Caco-2 (cell line): ENCODE results near the gene HEXB. TPM values are rescaled to one million over a fixed set of nuclear protein-coding genes. Genes with fewer than 3 reads are reported as not detected.

ENCODE experiments used
- BruUV-seq: library from RNA; stranded (reverse); fragments of 400-500 nt; replicated peaks from 2 replicates; lab custom pipeline; 2021; lab: Mats Ljungman, UMichigan
- CTCF ChIA-PET: fragments of 300-600 bp; sonication (Branson Sonifier 250); formaldehyde crosslinking; loops from one replicate; lab custom pipeline; 2022; ENCODE audit warnings: antibody characterized with exemption; lab: Charles Lee
- POLR2A ChIA-PET: fragments of 300-600 bp; sonication (Branson Sonifier 250); formaldehyde crosslinking; loops from one replicate; lab custom pipeline; 2022; ENCODE audit warnings: antibody characterized with exemption; lab: Charles Lee
- DNase-seq, 2 experiments: peaks; one replicate each; pipeline versions ENCODE4 v3.0.0 to v3.0.0-alpha.2; 2020 to 2022
- H3K27me3 ChIP-seq: replicated peaks from 2 replicates; pipeline ENCODE4 v1.6.0; 2011; ENCODE audit warnings: low read length; ENCODE audit not compliant: control insufficient read depth, insufficient read depth
- H3K36me3 ChIP-seq: 2 replicates; pipeline ENCODE4 v1.5.1; 2011; ENCODE audit warnings: low read length; ENCODE audit not compliant: control insufficient read depth, insufficient read depth
- H3K4me1 ChIP-seq: fragments of 250-450 bp; sonication (Bioruptor Pico); 2 replicates; pipeline ENCODE4 v1.5.1; 2020; ENCODE audit warnings: mild to moderate bottlenecking
- H3K4me3 ChIP-seq: 2 replicates; pipeline ENCODE4 v1.5.1; 2011; ENCODE audit warnings: low read depth, mild to moderate bottlenecking, control low read depth, low read length
- H3K9me3 ChIP-seq: fragments of 250-450 bp; sonication (Bioruptor Pico); 2 replicates; pipeline ENCODE4 v1.5.1; 2020; ENCODE audit warnings: mild to moderate bottlenecking, moderate library complexity
- H3K27ac Mint-ChIP-seq: one replicate; pipeline ENCODE4 v1.8.0; 2022; ENCODE audit warnings: mixed read lengths; ENCODE audit not compliant: unreplicated experiment
- H3K27me3 Mint-ChIP-seq: one replicate; pipeline ENCODE4 v1.8.0; 2022; ENCODE audit warnings: mixed read lengths; ENCODE audit not compliant: insufficient read depth, unreplicated experiment
- H3K36me3 Mint-ChIP-seq: one replicate; pipeline ENCODE4 v1.8.0; 2022; ENCODE audit warnings: mild to moderate bottlenecking, mixed read lengths; ENCODE audit not compliant: insufficient read depth, unreplicated experiment
- H3K4me1 Mint-ChIP-seq: one replicate; pipeline ENCODE4 v1.8.0; 2022; ENCODE audit warnings: low read depth, mixed read lengths; ENCODE audit not compliant: unreplicated experiment
- H3K4me3 Mint-ChIP-seq: one replicate; pipeline ENCODE4 v1.8.0; 2022; ENCODE audit warnings: mild to moderate bottlenecking, moderate library complexity, mixed read lengths; ENCODE audit not compliant: unreplicated experiment
- H3K9me3 Mint-ChIP-seq: one replicate; pipeline ENCODE4 v1.8.0; 2022; ENCODE audit warnings: mixed read lengths; ENCODE audit not compliant: unreplicated experiment
- intact Hi-C: fragments of 100-400 bp; cut with micrococcal nuclease; formaldehyde crosslinking; loops from one replicate; pipeline ENCODE4 v1.10.0; 2022; ENCODE audit not compliant: unreplicated experiment
- total RNA-seq: library from RNA; stranded (reverse); gene quantifications from 2 replicates; pipeline ENCODE4 v1.2.3, GENCODE V29; 2022
- TF ChIP-seq, protein P1 (sequence below), 2 experiments: fragments of 200-600 bp in 1 of 2; IDR thresholded peaks; 1 replicate in 1 of 2; 2 replicates in 1 of 2; pipeline versions ENCODE4 v1.5.1 to v1.8.0; 2011 to 2022; ENCODE audit warnings: antibody characterized with exemption in 1 of 2, control low read depth in 1 of 2, inconsistent platforms in 1 of 2, low read depth in 1 of 2, low read length in 1 of 2, mild to moderate bottlenecking in 1 of 2, moderate library complexity in 1 of 2; ENCODE audit not compliant: insufficient read depth in 1 of 2, severe bottlenecking in 1 of 2, unreplicated experiment in 1 of 2

HEXB gene
- total RNA-seq, 1 experiment from 2014 or later, result 217 TPM

DNA sequence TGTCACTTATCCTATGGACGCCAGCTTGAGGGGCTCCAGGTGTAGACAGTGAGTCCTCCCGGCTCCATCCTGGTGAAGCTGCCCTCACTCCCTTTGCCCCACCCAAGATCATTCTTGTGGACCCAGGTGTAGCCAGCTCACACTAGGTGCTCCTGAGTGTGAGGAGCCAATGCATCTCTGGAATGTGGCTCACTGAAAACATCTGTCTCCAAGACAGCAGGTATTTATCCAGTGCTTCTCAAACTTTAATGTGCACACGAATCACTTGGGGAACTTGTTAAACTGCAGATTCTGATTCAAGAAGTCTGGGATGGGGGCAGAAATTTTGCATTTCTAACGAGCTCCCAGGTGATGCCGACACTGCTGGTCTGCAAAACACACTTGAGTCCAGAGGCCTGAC, 31.0 kb upstream of the HEXB start:
- Mint-ChIP-seq H3K27me3 (no peaks in the 10 kb centered on the region), H3K4me3 (no peak overlapping the region), H3K27ac (no peak overlapping the region), H3K4me1 (peaks cover 6% of the 10 kb centered on the region), H3K9me3 (peaks cover 9% of the 10 kb centered on the region), H3K36me3 (no peaks in the 10 kb centered on the region)
- TF ChIP-seq, protein P1, sequence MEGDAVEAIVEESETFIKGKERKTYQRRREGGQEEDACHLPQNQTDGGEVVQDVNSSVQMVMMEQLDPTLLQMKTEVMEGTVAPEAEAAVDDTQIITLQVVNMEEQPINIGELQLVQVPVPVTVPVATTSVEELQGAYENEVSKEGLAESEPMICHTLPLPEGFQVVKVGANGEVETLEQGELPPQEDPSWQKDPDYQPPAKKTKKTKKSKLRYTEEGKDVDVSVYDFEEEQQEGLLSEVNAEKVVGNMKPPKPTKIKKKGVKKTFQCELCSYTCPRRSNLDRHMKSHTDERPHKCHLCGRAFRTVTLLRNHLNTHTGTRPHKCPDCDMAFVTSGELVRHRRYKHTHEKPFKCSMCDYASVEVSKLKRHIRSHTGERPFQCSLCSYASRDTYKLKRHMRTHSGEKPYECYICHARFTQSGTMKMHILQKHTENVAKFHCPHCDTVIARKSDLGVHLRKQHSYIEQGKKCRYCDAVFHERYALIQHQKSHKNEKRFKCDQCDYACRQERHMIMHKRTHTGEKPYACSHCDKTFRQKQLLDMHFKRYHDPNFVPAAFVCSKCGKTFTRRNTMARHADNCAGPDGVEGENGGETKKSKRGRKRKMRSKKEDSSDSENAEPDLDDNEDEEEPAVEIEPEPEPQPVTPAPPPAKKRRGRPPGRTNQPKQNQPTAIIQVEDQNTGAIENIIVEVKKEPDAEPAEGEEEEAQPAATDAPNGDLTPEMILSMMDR (IDR thresholded peaks at IDR 0.05; ENCODE audit: insufficient read depth in 1 of 2, low read depth in 1 of 2, low read length in 1 of 2, severe bottlenecking in 1 of 2, unreplicated experiment in 1 of 2), result no peak
- ChIA-PET POLR2A (no interaction called here), CTCF (no interaction called here)
- Histone ChIP-seq H3K9me3 (no peaks in the 10 kb centered on the region), H3K27me3 (no peaks in the 10 kb centered on the region), H3K4me1 (peaks cover 7% of the 10 kb centered on the region; the same call in 1 of the 2 replicates), H3K36me3 (no peaks in the 10 kb centered on the region), H3K4me3 (no peak overlapping the region)
- BruUV-seq, result no TSS peak
- intact Hi-C loops, result no loop called here
- DNase-seq, result no peak

DNA sequence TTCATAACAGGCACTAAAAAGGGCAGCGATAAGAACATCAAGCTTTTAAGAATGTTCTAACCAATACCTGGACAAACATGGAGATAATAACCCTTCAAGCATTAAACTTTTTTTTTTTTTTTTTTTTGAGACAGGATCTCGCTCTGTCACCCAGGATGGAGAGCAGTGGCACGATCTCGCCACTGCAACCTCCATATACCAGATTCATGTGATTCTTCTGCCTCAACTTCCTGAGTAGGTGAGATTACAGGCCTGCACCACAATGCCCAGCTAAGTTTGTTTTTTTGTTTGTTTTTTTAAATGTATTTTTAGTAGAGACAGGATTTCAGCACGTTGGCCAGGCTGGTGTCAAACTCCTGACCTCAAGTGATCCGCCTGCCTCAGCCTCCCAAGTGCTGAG, 29.8 kb upstream of the HEXB start:
- no peaks in the 10 kb centered on the region for H3K36me3 ChIP-seq
- H3K27me3 Mint-ChIP-seq, result no peaks in the 10 kb centered on the region
- BruUV-seq, result no TSS peak
- POLR2A ChIA-PET, result no interaction called here
- peaks cover 9% of the 10 kb centered on the region for H3K9me3 Mint-ChIP-seq
- intact Hi-C loops, result no loop called here
- no peak for DNase-seq
- H3K4me3 Mint-ChIP-seq, result no peak overlapping the region
- no peaks in the 10 kb centered on the region for H3K9me3 ChIP-seq
- CTCF ChIA-PET, result no interaction called here
- H3K36me3 Mint-ChIP-seq, result no peaks in the 10 kb centered on the region
- TF ChIP-seq, protein P1 (IDR thresholded peaks at IDR 0.05; ENCODE audit: insufficient read depth in 1 of 2, low read depth in 1 of 2, low read length in 1 of 2, severe bottlenecking in 1 of 2, unreplicated experiment in 1 of 2), result no peak
- peaks cover 6% of the 10 kb centered on the region for H3K4me1 Mint-ChIP-seq
- no peaks in the 10 kb centered on the region for H3K27me3 ChIP-seq
- H3K4me3 ChIP-seq, result no peak overlapping the region
- peaks cover 6% of the 10 kb centered on the region; the same call in 1 of the 2 replicates for H3K4me1 ChIP-seq
- H3K27ac Mint-ChIP-seq, result no peak overlapping the region

DNA sequence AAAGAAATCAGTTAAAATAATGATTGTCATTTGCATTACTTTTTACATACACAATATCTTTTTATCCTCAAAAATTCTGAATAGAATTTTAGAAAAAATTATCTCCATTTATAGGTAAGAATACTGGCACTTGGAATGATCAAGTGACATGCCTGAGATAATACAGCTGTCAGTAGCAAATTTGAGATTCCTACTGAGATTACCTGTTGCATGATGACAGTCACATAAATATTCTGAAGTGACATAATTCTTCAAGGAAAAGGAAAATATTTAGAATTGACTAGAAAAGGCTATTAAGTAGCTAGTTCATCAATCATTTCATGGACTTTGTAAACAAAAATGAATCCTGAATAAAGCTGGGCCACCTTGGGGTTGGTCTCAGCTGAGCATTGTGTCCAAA, 29.3 kb upstream of the HEXB start:
- Mint-ChIP-seq H3K27me3 (no peaks in the 10 kb centered on the region), H3K4me3 (no peak overlapping the region), H3K27ac (no peak overlapping the region), H3K9me3 (peaks cover 9% of the 10 kb centered on the region), H3K4me1 (peaks cover 6% of the 10 kb centered on the region), H3K36me3 (no peaks in the 10 kb centered on the region)
- intact Hi-C loops, result no loop called here
- Histone ChIP-seq H3K9me3 (no peaks in the 10 kb centered on the region), H3K4me3 (no peak overlapping the region), H3K27me3 (no peaks in the 10 kb centered on the region; the same call in 1 of the 2 replicates), H3K36me3 (no peaks in the 10 kb centered on the region), H3K4me1 (peaks cover 6% of the 10 kb centered on the region; the same call in 1 of the 2 replicates)
- POLR2A ChIA-PET, result no interaction called here
- CTCF ChIA-PET, result no interaction called here
- no TSS peak for BruUV-seq
- DNase-seq, result no peak
- TF ChIP-seq, protein P1 (IDR thresholded peaks at IDR 0.05; ENCODE audit: insufficient read depth in 1 of 2, low read depth in 1 of 2, low read length in 1 of 2, severe bottlenecking in 1 of 2, unreplicated experiment in 1 of 2), result no peak
